ENCODE data around the gene NFXL1.
A peak's percentile ranks its signal among the peaks of the same experiment; 100 is the strongest.

Gene NFXL1

GRCh38 chr4:47891928-47892327 lies 22.5 kb downstream of the NFXL1 start:
- no peak for DNase-seq (ENCODE audit: low read depth)

- DNase-seq (ENCODE audit: low read depth) = peak; percentile 11
These were observed 32.2 kb downstream of the NFXL1 start for GRCh38 chr4:47882228-47882627.

- no peak for DNase-seq (ENCODE audit: low read depth)
These were observed 34.9 kb downstream of the NFXL1 start for GRCh38 chr4:47879458-47879857.

GRCh38 chr4:47876784-47877546 lies 37.4 kb downstream of the NFXL1 start:
- DNase-seq (ENCODE audit: low read depth) = no peak

GRCh38 chr4:47876310-47876709 lies 38.1 kb downstream of the NFXL1 start:
- DNase-seq (ENCODE audit: low read depth) = peak; percentile 67

GRCh38 chr4:47873877-47874541 lies 40.4 kb downstream of the NFXL1 start:
- no peak for DNase-seq (ENCODE audit: low read depth)

GRCh38 chr4:47863486-47863885 lies 50.9 kb downstream of the NFXL1 start:
- peak; percentile 39 for DNase-seq (ENCODE audit: low read depth)

- DNase-seq (ENCODE audit: low read depth) = peak; percentile 83
These were observed 52.1 kb downstream of the NFXL1 start for GRCh38 chr4:47862297-47862696.

GRCh38 chr4:47860305-47860704 lies 54.1 kb downstream of the NFXL1 start:
- DNase-seq (ENCODE audit: low read depth) = no peak

GRCh38 chr4:47858006-47858405 lies 56.4 kb downstream of the NFXL1 start:
- DNase-seq (ENCODE audit: low read depth) = no peak

GRCh38 chr4:47856713-47857112 lies 57.7 kb downstream of the NFXL1 start:
- peak; percentile 62 for DNase-seq (ENCODE audit: low read depth)

GRCh38 chr4:47855350-47855749 lies 59.0 kb downstream of the NFXL1 start:
- DNase-seq (ENCODE audit: low read depth) = peak; percentile 87

GRCh38 chr4:47852136-47852535 lies 62.2 kb downstream of the NFXL1 start:
- peak; percentile 95 for DNase-seq (ENCODE audit: low read depth)

- DNase-seq (ENCODE audit: low read depth) = no peak
These were observed 64.9 kb downstream of the NFXL1 start for GRCh38 chr4:47849466-47849865.

GRCh38 chr4:47848041-47848440 lies 66.3 kb downstream of the NFXL1 start:
- DNase-seq (ENCODE audit: low read depth) = no peak

- no peak for DNase-seq (ENCODE audit: low read depth)
These were observed 71.4 kb downstream of the NFXL1 start for GRCh38 chr4:47842985-47843384.

GRCh38 chr4:47840291-47840690 lies 74.1 kb downstream of the NFXL1 start:
- peak; percentile 43 for DNase-seq (ENCODE audit: low read depth)

- DNase-seq (ENCODE audit: low read depth) = peak; percentile 56
These were observed 75.1 kb downstream of the NFXL1 start for GRCh38 chr4:47839259-47839658.

- no peak for DNase-seq (ENCODE audit: low read depth)
These were observed 75.9 kb downstream of the NFXL1 start for GRCh38 chr4:47838445-47838844.

GRCh38 chr4:47837908-47838294 lies 76.5 kb downstream of the NFXL1 start, which contains the start of gene CORIN:
CORIN (minus strand) TSS chr4:47838067; CDS start chr4:47837949, 118 bp downstream.
- no peak for DNase-seq (ENCODE audit: low read depth)

- peak; percentile 39 for DNase-seq (ENCODE audit: low read depth)
These were observed 77.1 kb downstream of the NFXL1 start for GRCh38 chr4:47837094-47837907.

GRCh38 chr4:47836641-47837093 lies 77.7 kb downstream of the NFXL1 start:
- peak; percentile 86 for DNase-seq (ENCODE audit: low read depth)

GRCh38 chr4:47835494-47835893 lies 78.9 kb downstream of the NFXL1 start:
- DNase-seq (ENCODE audit: low read depth) = peak; percentile 41
